Measurements from ENCODE around the gene ADH4.

DNA sequence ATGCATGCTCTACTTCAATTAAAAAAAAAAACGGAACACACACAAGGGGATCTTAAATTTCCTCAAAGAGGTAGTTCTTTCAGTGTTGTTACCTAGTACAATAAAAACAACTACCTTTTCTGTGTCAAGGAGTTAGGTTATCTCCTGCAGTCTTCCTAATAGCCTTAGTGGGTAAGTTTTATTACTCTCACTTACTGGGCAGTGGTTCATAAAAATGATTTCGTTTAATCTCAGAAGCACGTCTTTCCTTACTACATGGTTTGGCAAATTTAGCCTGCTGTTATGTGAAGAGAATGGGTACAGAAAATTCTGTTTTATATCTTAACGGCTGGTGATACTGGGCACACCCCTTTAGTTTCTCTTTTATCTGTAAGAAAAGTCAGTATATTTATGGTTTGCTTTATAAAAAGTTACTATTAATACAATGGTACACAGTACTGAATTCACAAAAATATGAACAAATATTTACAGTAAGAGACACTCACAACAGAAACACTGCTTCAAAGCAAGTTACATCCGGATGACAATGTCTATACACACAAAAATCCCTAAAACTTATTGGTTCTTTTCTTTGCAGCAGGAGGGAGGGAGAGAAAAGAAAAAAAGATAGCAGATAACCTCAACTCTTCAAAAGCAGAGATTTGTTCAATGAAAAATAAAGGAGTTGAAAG lies 64.3 kb downstream of the ADH4 start:
- TF ChIP-seq EP300 (IDR thresholded peaks at IDR 0.05) (no peak), POLR2A (IDR thresholded peaks at IDR 0.05; ENCODE audit: low read depth) (no peak), POLR2AphosphoS5 (IDR thresholded peaks at IDR 0.05) (no peak)
- TF ChIP-seq, protein P1, sequence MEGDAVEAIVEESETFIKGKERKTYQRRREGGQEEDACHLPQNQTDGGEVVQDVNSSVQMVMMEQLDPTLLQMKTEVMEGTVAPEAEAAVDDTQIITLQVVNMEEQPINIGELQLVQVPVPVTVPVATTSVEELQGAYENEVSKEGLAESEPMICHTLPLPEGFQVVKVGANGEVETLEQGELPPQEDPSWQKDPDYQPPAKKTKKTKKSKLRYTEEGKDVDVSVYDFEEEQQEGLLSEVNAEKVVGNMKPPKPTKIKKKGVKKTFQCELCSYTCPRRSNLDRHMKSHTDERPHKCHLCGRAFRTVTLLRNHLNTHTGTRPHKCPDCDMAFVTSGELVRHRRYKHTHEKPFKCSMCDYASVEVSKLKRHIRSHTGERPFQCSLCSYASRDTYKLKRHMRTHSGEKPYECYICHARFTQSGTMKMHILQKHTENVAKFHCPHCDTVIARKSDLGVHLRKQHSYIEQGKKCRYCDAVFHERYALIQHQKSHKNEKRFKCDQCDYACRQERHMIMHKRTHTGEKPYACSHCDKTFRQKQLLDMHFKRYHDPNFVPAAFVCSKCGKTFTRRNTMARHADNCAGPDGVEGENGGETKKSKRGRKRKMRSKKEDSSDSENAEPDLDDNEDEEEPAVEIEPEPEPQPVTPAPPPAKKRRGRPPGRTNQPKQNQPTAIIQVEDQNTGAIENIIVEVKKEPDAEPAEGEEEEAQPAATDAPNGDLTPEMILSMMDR (IDR thresholded peaks at IDR 0.05): no peak

Measured in esophagus muscularis mucosa (tissue), 4 donors.